Hepatocyte (in vitro differentiated cells): ENCODE measurements around the gene MSI1.

ENCODE experiments used
- EZH2phosphoT487 ChIP-seq: fragments of 200-600 bp; sonication (generic); IDR thresholded peaks from one replicate; pipeline ENCODE4 v1.6.1; 2018; ENCODE audit warnings: antibody characterized with exemption, mild to moderate bottlenecking, low read depth, moderate library complexity; ENCODE audit not compliant: unreplicated experiment, severe bottlenecking
- TF ChIP-seq, protein P1 (sequence below): fragments of 200-600 bp; sonication (generic); IDR thresholded peaks from 2 replicates; pipeline ENCODE4 v1.5.1; 2016; ENCODE audit warnings: antibody characterized with exemption, mild to moderate bottlenecking; ENCODE audit not compliant: poor library complexity

GRCh38 chr12:120343692-120344091 lies 25.3 kb downstream of the MSI1 start:
- no peak for TF ChIP-seq EZH2phosphoT487
- TF ChIP-seq, protein P1, sequence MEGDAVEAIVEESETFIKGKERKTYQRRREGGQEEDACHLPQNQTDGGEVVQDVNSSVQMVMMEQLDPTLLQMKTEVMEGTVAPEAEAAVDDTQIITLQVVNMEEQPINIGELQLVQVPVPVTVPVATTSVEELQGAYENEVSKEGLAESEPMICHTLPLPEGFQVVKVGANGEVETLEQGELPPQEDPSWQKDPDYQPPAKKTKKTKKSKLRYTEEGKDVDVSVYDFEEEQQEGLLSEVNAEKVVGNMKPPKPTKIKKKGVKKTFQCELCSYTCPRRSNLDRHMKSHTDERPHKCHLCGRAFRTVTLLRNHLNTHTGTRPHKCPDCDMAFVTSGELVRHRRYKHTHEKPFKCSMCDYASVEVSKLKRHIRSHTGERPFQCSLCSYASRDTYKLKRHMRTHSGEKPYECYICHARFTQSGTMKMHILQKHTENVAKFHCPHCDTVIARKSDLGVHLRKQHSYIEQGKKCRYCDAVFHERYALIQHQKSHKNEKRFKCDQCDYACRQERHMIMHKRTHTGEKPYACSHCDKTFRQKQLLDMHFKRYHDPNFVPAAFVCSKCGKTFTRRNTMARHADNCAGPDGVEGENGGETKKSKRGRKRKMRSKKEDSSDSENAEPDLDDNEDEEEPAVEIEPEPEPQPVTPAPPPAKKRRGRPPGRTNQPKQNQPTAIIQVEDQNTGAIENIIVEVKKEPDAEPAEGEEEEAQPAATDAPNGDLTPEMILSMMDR = no peak
